NK-92 (cell line): ENCODE results near the gene CHMP3.
"Not testable (repeated sequence)": the region's sequence is repeated elsewhere in the genome, so short reads cannot be mapped to it uniquely, and the experiment has no call there.

Experiments
- DNase-seq: peaks from one replicate; lab custom pipeline; 2025; ENCODE audit not compliant: unreplicated experiment; lab: John Stamatoyannopoulos, UW

Gene CHMP3

GRCh38 chr2:86512892-86513291, 50.4 kb downstream of the CHMP3 start:
- no peak for DNase-seq

GRCh38 chr2:86512034-86512433, 51.2 kb downstream of the CHMP3 start:
- no peak for DNase-seq

DNA sequence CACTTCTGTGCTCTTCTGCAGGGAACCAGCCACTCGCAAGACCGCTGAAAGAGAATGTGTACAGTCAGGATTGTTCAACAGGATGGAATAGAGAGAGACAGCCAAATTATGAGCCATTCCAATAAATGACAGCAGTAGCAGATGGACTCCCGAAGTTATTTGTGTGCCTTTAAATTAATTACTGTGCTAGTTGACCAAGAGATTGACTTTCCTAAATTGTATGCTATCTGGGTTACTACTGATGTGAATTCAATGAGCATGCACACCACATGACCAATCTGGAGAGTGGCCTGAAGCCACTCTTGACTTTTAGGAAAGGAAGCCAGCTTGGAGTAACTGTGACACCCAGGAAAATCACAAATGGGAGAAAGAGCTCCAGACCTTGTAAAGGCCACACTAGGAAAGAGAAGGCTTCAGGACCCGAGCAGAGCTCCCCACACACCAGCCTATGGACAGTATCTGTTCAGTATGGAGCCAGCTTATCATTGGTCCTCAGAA, 52.8 kb downstream of the CHMP3 start:
- no peak for DNase-seq

DNA sequence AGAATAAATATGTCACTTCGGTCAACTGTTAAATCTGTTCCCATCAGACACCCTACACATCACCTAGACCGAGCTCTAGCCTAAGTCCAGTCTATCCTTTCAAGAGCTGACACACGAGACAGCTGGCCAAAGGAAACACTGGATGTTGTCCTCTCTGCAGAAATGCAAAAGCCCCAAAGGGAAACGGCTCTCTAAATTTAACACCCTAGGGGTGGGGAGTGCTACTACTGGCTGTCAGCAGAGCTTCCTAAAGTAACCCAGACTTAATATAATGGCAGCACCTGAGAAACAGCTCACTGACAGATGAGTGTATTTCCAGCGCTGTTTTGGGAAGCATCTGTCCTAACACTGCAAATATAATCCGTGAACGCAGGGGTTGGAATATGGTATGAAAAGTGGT, 55.6 kb downstream of the CHMP3 start:
- DNase-seq: no peak

- DNase-seq: no peak
These were observed 62.7 kb downstream of the CHMP3 start for GRCh38 chr2:86500325-86501083.

DNA sequence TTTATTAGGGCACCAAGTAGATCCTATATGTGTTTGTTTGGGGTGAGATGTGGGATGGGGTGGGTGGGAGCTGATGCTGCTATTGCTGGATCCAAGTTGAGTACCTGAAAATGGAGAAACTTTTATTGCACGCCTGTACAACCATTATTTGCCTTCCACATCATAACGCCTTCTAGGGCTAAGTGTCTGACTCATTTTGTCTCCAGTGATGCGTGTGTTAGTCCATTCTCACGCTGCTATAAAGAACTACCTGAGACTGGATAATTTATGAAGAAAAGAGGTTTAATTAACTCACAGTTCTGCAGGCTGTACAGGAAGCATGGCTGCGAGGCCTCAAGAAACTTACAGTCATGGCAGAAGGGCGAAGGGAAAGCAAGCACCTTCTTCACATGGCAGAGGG, 63.9 kb downstream of the CHMP3 start:
- DNase-seq: no peak

DNA sequence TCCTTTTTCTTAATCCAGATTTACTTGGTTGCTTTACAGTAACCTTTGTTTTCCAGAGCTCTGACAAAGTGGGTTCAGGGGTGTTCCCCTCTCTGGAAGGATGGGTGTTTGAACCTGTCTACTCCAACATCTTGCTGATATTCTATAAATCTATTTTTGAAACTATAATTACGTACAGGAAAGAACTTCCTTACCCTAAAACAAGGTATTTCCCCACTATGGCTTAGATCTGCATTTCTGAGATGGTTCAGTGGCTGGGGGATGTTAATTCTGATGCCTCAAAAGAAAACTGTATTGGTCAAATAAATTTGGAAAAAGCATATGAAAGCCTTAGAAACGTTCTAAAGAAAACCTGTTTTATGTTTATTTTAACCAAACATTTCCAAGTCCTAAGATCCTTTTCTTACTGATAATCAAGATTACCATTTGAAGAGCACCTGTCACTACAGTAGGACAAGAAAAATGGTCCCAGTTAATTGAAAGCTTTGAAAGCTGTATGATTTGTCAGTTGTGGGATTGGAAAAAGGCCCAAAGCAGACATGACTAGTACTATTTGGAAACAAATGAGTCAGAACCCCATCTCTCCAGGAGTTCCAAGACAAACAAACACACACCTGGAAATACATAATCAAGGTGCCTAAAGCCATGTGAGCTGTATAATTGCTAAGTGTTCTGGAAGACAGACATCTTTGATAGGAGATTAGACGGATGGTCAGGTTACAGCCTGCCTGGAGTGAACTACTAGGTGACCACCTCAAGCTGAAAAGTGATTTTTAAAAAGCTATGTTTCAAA, 64.6 kb downstream of the CHMP3 start:
- DNase-seq: no peak

GRCh38 chr2:86496391-86496790, 66.9 kb downstream of the CHMP3 start:
- not testable (repeated sequence) for DNase-seq

- DNase-seq: no peak
These were observed 71.2 kb downstream of the CHMP3 start for GRCh38 chr2:86492048-86492453.

DNA sequence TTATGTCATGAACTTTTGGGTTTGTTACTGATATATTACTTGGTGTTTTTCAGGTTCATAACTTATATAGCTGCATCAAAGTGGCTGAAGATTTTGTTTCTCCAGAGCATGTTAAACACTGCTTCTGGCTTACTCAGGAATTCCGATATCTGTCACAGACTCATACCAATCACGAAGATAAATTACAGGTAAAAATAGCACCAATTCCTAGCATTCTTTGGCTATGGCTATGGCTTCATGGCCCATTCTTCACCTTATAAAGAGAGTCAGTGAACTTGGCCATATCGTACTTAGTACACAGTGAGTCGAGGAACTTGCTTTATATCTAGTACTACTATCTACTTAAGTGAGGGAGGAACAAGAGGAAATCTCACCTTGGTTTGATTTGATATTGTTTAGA, 72.2 kb downstream of the CHMP3 start:
- no peak for DNase-seq

GRCh38 chr2:86490245-86490644, 73.0 kb downstream of the CHMP3 start:
- DNase-seq: no peak

GRCh38 chr2:86489542-86489941, 73.7 kb downstream of the CHMP3 start:
- no peak for DNase-seq

DNA sequence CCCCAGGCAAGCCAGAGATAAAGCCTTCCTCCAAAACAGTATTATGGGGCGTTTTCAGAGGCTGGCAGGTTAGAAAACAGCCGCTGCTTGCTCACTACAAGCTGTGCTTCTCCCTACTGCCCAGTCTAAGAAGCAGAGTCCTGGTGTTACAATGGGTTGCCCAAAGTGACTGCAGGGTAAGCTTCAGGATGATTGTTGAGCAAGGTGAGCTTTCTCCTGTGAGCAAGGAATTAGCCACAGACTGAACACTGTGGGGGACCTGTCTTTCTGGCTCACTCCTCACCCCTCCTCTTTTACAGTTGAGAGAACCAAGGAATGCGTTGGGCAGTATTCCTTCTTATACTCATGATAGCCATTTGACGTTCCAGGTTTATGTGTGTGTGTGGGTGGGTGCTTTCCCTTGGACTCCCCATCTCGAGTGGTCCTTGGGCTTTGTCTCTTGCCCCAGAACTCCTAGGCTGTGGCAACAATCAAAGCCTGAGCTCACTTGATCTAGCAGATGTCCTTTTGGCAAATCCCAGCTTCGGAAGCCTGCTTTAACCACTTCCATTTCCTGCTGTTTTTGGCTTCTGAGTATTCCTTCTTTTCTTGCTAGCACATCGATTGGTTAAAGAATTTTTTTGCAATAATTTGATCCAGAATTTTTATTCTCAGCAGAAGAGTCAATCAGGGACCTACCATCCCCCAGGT, 74.5 kb downstream of the CHMP3 start:
- DNase-seq: no peak

DNA sequence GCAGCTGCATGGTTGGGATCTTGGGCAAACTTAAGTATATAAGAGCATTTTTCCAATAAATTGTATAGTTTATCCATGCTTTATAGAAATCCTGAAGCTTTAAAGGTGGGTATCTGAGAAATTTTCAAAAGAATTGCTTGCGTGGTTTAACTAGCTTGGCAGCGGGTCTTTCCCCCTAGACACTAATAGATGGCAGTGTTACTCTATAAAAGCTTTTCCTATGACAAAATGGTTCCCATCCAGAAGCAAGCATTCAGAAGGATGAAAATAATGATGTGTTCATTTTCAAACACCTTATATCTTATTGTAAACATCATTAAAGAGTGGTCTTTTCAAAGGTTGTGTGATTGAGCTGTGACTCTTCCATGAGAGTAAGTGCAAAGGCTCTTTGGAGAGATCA, 76.2 kb downstream of the CHMP3 start:
- DNase-seq: no peak

DNA sequence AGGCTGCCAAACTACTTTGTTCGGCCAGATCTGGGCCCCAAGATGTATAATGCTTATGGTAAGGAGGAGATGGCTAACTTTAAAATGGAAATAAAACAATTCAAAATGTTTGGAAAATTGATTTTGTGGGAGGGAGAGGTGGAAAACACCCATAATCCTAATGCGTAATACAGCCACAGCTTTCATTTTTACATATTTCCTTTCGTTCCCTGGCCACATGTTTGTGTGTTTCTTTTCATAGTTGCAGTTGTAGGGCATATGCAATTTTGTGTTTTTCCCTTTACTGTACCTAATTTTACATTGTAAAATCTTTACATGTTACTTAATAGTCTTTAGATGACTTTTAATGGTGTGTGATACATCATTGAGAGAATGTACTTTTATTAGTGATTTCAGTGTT, 77.4 kb downstream of the CHMP3 start:
- DNase-seq: no peak

GRCh38 chr2:86485103-86485502, 78.1 kb downstream of the CHMP3 start:
- DNase-seq: no peak

DNA sequence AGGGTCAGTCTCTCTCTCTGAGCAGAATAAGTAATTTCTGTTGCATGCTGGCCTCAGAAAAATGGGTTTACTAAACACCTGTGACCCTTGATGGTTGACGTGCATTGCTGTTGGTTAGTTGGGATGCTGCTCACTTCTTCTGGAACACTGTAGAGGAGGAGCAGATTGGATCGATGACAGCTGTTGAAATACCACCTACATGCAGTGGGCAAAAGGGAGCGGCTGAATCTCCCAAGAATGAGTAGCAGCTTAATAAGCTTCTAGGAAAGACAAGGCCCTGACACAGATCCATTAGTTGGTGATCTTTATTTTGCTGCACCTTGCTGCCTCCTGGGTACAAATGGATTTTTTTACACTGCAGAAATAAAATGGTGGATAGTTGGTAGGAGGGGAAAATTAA, 78.9 kb downstream of the CHMP3 start:
- DNase-seq: no peak

- DNase-seq: no peak
These were observed 81.2 kb downstream of the CHMP3 start for GRCh38 chr2:86482034-86482433.

DNA sequence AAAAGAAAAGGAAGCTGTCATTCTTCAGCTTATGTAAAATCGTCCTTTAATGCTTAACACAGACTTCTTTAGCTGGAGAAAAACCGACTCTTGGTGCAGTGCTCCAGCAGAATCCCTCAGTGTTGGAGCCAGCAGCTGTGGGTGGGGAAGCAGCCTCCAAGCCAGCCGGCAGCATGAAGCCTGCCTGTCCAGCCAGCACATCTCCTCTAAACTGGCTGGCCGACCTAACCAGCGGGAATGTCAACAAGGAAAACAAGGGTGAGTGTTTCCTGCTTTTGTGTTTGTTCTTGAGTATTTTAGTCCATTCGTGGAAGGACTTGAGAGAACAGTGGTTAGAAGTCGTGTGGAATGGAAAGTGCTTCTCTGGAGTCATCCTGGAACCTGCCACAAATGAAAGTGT, 83.1 kb downstream of the CHMP3 start:
- DNase-seq: no peak

- DNase-seq: no peak
These were observed 85.9 kb downstream of the CHMP3 start for GRCh38 chr2:86477349-86477748.

DNA sequence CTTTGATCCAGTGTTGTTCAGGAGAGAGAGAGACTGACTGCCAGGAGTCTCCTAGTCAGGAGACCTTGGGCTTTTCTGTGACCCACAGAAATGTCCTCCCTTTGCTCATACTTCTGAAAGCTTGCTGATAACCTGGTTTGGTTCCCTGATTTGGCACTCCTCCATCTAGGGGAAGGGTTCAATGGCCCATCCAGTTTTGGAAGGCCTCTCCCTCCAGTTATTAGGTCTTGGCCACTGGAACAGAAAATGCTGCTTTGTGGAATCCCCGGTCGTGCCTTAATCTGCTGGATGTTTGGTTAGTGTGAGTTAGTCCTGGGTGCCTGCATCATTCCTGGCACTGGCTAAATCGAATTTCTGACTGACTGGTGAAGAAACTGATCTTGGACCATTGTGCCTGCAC, 86.3 kb downstream of the CHMP3 start:
- no peak for DNase-seq

DNA sequence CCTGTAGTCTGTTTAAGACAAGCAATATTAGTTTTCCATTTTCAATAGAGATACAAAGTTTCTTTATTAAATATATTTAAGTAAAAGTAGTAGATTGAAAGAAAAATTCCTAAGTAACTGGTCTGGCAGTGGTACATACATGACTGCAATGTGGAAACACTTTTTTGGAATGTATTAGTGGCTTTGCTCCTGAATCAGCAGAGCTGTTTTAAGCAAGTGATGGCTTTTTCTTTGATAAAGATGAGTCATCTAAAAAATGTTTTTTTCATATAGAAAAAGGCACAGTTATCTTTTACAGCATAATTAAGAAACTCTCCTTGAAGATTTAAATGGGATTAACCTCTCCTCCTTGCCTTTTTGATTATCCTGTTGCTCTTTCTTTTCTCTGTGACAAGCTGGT, 87.2 kb downstream of the CHMP3 start:
- no peak for DNase-seq
